GM10248 (cell line): ENCODE data around the gene JARID2.

Source experiments
- CTCF ChIA-PET: fragments of 300-600 bp; sonication (Branson Sonifier 250); formaldehyde crosslinking; extraction: SDS; loops from one replicate; lab custom pipeline; 2021; ENCODE audit warnings: antibody characterized with exemption; lab: Yijun Ruan, JAX
- POLR2A ChIA-PET: fragments of 350-650 bp; sonication (Branson Sonifier 250); formaldehyde crosslinking; extraction: SDS; loops from one replicate; lab custom pipeline; 2020; ENCODE audit warnings: antibody characterized with exemption; lab: Yijun Ruan, JAX
- DNase-seq: peaks from one replicate; pipeline ENCODE4 v3.0.0; 2012; ENCODE audit errors: extremely low spot score
- CTCF ChIP-seq: IDR thresholded peaks from 2 replicates; pipeline ENCODE4 v1.5.1; 2012; ENCODE audit warnings: mild to moderate bottlenecking, low read depth; ENCODE audit errors: extremely low read depth, missing control alignments, control extremely low read depth

JARID2 gene

GRCh38 chr6:15472621-15473020, 226.8 kb downstream of the JARID2 start:
- ChIA-PET POLR2A (interaction anchor here (0.7 kb wide), 1 partner anchor 72 kb away, joined by 5 read pairs; no protein-coding TSS in a partner anchor), CTCF (interaction anchor here (1.8 kb wide), 1 partner anchor 9 kb away, joined by 4 read pairs; no protein-coding TSS in a partner anchor)
- no peak for DNase-seq
- no peak for TF ChIP-seq CTCF

- POLR2A ChIA-PET, result interaction anchor here (0.7 kb wide), 1 partner anchor 72 kb away, joined by 5 read pairs; no protein-coding TSS in a partner anchor
- no peak for DNase-seq
- TF ChIP-seq CTCF, result no peak
- CTCF ChIA-PET, result interaction anchor here (1.3 to 1.8 kb wide), 2 partner anchors 10 to 15 kb away, joined by 3 to 4 read pairs; no protein-coding TSS in a partner anchor
Observed at GRCh38 chr6:15473174-15473573, 227.3 kb downstream of the JARID2 start.

GRCh38 chr6:15473741-15474161, 227.9 kb downstream of the JARID2 start:
- DNase-seq, result no peak
- TF ChIP-seq CTCF, result no peak
- CTCF ChIA-PET, result interaction anchor here (1.3 to 1.8 kb wide), 2 partner anchors 11 to 15 kb away, joined by 3 to 4 read pairs; no protein-coding TSS in a partner anchor
- POLR2A ChIA-PET, result no interaction called here

- POLR2A ChIA-PET, result no interaction called here
- DNase-seq, result no peak
- no peak for TF ChIP-seq CTCF
- CTCF ChIA-PET, result interaction anchor here (1.3 to 1.9 kb wide), 5 partner anchors 11 to 84 kb away, joined by 3 to 8 read pairs (median 4); no protein-coding TSS in a partner anchor
Observed at GRCh38 chr6:15474196-15474595, 228.3 kb downstream of the JARID2 start.

GRCh38 chr6:15475261-15475660, 229.4 kb downstream of the JARID2 start:
- no peak for DNase-seq
- TF ChIP-seq CTCF, result no peak
- CTCF ChIA-PET, result interaction anchor here (1.0 to 2.8 kb wide), 6 partner anchors 11 to 85 kb away, joined by 3 to 11 read pairs (median 4); no protein-coding TSS in a partner anchor
- POLR2A ChIA-PET, result no interaction called here

- TF ChIP-seq CTCF, result no peak
- CTCF ChIA-PET, result interaction anchor here (1.2 to 2.8 kb wide), 6 partner anchors 8 to 86 kb away, joined by 3 to 11 read pairs (median 4); no protein-coding TSS in a partner anchor
- POLR2A ChIA-PET, result no interaction called here
- DNase-seq, result no peak
Observed at GRCh38 chr6:15475872-15476271, 230.0 kb downstream of the JARID2 start.
